Astrocyte of the cerebellum (primary cell): Measurements from ENCODE around the gene PACS2.

Source experiments
- DNase-seq: peaks from one replicate; pipeline ENCODE4 v3.0.0-alpha.2; 2011; ENCODE audit warnings: low read depth
- H3K4me3 ChIP-seq: 2 replicates; pipeline ENCODE4 v1.5.1; 2011; ENCODE audit warnings: mild to moderate bottlenecking, low read depth, low read length, moderate library complexity
- CTCF ChIP-seq: IDR thresholded peaks from 2 replicates; pipeline ENCODE4 v1.5.1; 2012; ENCODE audit warnings: low read length, low read depth, moderate library complexity, mild to moderate bottlenecking; ENCODE audit errors: missing control alignments
- in situ Hi-C: cut with HindIII; loops from 2 replicates; pipeline ENCODE4 v1.10.0; 2017; ENCODE audit warnings: low sequenced_read_pairs

The PACS2 gene

DNA sequence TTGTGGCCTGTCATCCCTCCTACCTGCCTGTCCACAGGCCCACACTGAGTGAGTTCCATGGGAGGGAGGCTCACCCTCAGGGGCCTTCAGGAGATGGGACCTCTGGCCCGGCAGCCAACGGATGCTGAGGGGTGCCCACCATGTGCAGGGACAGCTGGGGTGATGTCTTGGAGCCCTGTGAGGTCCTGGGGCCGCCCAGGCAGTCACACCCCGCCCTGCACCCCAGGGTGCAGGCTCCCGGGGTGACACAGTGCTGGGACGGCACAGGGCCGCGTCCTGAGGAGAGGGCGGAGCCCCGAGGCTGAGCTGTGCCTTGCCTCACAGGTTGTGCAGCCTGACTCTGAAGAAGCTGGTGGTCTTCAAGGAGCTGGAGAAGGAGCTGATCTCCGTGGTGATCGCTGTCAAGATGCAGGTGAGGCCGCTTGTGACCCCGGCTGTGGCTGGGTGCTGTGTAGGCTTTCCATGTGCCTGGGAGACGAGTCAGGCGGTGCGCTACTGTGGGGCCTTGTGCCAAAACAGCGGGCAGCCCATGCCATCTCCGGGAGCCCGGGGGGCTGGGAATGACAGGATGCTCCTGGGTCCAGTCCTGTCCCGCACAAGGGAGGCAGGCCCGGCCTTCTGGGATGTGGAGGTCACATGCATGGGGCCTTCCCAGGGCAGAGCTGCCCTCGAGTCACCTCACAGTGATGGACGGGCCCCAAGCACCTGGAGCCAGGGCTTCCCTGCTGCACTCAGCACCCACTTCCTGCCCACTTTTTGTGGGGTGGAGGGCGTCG, 33.8 kb downstream of the PACS2 start:
- H3K4me3 ChIP-seq: no peak overlapping the region
- DNase-seq: no peak
- TF ChIP-seq CTCF: no peak
- in situ Hi-C loops: no loop called here

GRCh38 chr14:105348945-105349699, 34.6 kb downstream of the PACS2 start:
- in situ Hi-C loops: no loop called here
- TF ChIP-seq CTCF: no peak
- H3K4me3 ChIP-seq: no peak overlapping the region
- no peak for DNase-seq

DNA sequence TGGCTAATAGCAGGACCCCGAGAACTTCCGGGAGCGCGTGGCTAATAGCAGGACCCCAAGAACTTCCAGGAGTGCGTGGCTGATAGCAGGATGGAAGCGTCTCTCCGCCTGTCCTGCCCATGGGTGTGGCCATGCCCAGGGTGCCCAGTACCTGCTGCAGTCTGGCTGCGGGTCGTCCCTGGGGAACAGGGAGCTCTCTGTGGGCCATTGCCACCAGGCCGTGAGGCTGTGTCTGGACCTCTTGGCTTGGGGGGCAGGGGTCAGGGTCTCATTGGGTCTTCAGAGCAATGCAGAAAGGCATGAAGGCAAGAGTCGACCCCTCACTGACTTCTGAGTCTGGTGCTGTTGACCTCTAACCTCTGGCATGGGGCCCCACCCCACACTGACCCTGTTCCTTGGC, 35.4 kb downstream of the PACS2 start:
- H3K4me3 ChIP-seq: no peak overlapping the region
- DNase-seq: no peak
- no peak for TF ChIP-seq CTCF
- in situ Hi-C loops: no loop called here

DNA sequence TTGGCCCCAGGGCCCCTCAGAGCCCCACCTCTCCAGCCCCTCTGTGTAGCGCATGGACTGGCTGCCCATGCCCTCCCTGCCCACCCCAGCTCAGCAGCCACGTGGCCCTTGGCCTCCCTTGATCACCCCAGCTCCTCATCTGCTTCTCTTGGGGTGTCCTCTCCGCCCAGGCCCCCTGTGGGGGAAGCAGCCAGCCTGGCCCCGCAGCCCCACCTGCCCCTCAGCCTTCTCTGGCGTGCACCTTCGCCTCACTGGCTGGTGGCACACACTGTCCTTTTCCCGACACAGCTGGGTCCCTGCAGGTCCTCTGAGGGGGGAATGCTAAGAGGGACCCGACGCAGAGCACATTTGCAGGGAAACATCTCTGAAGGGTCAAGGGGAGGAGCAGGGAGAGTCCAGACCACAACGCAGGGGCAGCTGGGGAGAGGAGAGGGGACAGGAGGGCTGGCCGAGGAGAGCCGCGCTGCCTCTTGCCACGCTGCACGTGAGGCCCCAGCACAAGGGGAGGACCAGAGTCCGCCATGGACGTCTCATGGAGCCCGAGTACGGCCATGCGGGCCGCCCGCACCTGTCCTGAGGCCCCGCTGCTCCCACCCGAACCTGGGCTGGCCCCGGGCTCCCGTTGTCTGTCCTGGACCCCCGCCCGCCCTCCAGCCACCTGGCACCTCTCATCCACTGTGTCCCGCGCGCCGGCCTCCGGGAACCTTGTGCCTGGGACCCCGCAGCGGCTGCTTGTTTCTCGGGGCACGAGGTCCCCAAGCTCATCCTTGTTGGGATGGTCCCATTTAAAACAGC, 36.1 kb downstream of the PACS2 start:
- no peak for TF ChIP-seq CTCF
- H3K4me3 ChIP-seq: no peak overlapping the region
- in situ Hi-C loops: no loop called here
- DNase-seq: no peak

DNA sequence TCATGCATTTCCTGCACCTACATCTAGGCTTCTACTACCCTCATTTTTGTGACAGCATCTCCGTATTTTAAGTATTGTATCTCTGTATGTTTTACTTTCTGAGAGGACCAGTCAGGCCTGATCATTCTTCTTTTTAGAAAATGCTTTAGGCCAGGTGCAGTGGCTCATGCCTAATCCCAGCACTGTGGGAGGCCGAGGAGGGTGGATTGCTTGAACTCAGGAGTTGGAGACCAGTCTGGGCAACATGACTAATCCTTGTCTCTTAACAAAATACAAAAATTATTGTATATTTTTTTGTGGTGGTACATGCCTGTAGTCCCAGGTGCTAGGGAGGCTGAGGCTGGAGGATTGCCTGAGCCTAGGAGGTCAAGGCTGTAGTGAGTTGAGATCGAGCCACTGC, 36.9 kb downstream of the PACS2 start:
- no peak for DNase-seq
- H3K4me3 ChIP-seq: no peak overlapping the region
- no peak for TF ChIP-seq CTCF
- in situ Hi-C loops: no loop called here
